Left ventricle myocardium inferior (tissue), 1 donor: ENCODE results near the gene ITGA1. TPM values are rescaled to one million over a fixed set of nuclear protein-coding genes. Genes with fewer than 3 reads are reported as not detected.

ENCODE experiments used
- DNase-seq: peaks from one replicate; pipeline ENCODE4 v3.0.0-alpha.2; 2020
- H3K27ac ChIP-seq: fragments of 200-600 bp; replicated peaks from 2 replicates; pipeline ENCODE4 v1.8.0; 2021
- H3K27me3 ChIP-seq: fragments of 200-600 bp; 2 replicates; pipeline ENCODE4 v1.8.0; 2021; ENCODE audit warnings: low read depth
- H3K36me3 ChIP-seq: fragments of 200-600 bp; 2 replicates; pipeline ENCODE4 v1.8.0; 2021
- H3K4me1 ChIP-seq: fragments of 200-600 bp; 2 replicates; pipeline ENCODE4 v1.8.0; 2021
- H3K4me3 ChIP-seq: fragments of 200-600 bp; 2 replicates; pipeline ENCODE4 v1.8.0; 2021; ENCODE audit warnings: mild to moderate bottlenecking, moderate library complexity
- H3K9me3 ChIP-seq: fragments of 200-600 bp; replicated peaks from 2 replicates; pipeline ENCODE4 v1.8.0; 2021
- intact Hi-C: fragments of 100-400 bp; cut with micrococcal nuclease; formaldehyde crosslinking; loops from one replicate; pipeline ENCODE4 v1.11.0; 2022
- total RNA-seq: library from RNA; stranded (reverse); fragmentation: NEBNext Ultra II Directional; extraction: Animal tissue kit (Norgen Biotek cat#: 25700); gene quantifications from one replicate; pipeline ENCODE4 v1.2.1, GENCODE V29; 2021
- TF ChIP-seq, protein P1 (sequence below): fragments of 200-600 bp; IDR thresholded peaks from 2 replicates; pipeline ENCODE4 v1.8.0; 2021; ENCODE audit warnings: antibody characterized with exemption, mild to moderate bottlenecking, borderline replicate concordance
- donor health status: DM: no; HTN: yes; CAD: no; lungs with severe emphysema.

ITGA1 gene
- total RNA-seq, 1 donor from 2014 or later, result 28.4 TPM

DNA sequence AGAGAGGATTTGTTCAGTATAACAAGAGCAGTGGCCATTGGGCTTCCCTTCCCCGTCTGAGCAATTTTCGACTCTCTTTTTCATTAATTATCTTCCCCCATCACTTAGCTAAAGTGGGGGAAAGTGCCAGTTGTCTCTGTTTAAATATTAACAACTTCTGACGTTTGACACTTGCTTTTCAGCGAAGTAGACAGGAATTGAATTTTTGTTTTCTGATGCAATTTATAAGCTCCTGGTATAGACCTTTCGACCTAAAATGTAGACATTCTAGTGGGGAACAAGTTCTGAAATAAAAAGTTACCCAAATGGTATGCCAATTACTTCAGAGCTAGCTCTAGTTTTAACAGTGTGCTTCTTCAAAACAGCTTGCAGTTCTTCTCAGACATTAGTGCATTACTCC is 100.6 kb downstream of the ITGA1 start:
- Histone ChIP-seq H3K36me3 (peaks cover 41% of the 10 kb centered on the region), H3K27me3 (no peaks in the 10 kb centered on the region), H3K9me3 (no peaks in the 10 kb centered on the region), H3K27ac (no peak overlapping the region), H3K4me1 (peaks cover 13% of the 10 kb centered on the region), H3K4me3 (no peak overlapping the region)
- TF ChIP-seq, protein P1, sequence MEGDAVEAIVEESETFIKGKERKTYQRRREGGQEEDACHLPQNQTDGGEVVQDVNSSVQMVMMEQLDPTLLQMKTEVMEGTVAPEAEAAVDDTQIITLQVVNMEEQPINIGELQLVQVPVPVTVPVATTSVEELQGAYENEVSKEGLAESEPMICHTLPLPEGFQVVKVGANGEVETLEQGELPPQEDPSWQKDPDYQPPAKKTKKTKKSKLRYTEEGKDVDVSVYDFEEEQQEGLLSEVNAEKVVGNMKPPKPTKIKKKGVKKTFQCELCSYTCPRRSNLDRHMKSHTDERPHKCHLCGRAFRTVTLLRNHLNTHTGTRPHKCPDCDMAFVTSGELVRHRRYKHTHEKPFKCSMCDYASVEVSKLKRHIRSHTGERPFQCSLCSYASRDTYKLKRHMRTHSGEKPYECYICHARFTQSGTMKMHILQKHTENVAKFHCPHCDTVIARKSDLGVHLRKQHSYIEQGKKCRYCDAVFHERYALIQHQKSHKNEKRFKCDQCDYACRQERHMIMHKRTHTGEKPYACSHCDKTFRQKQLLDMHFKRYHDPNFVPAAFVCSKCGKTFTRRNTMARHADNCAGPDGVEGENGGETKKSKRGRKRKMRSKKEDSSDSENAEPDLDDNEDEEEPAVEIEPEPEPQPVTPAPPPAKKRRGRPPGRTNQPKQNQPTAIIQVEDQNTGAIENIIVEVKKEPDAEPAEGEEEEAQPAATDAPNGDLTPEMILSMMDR, result no peak
- intact Hi-C loops, result no loop called here
- DNase-seq, result no peak

- TF ChIP-seq, protein P1, result no peak
- no peak overlapping the region for H3K27ac ChIP-seq
- no peak overlapping the region for H3K4me3 ChIP-seq
- intact Hi-C loops, result no loop called here
- peaks cover 52% of the 10 kb centered on the region for H3K4me1 ChIP-seq
- H3K36me3 ChIP-seq, result peaks cover 27% of the 10 kb centered on the region
- no peak for DNase-seq
- no peaks in the 10 kb centered on the region for H3K9me3 ChIP-seq
- no peaks in the 10 kb centered on the region for H3K27me3 ChIP-seq
These were observed 104.6 kb downstream of the ITGA1 start for GRCh38 chr5:52892242-52892878.

GRCh38 chr5:52893105-52893504 is 105.4 kb downstream of the ITGA1 start:
- Histone ChIP-seq H3K27me3 (no peaks in the 10 kb centered on the region), H3K4me1 (peaks cover 53% of the 10 kb centered on the region), H3K27ac (peak overlapping the region; percentile 57), H3K4me3 (no peak overlapping the region), H3K36me3 (peaks cover 27% of the 10 kb centered on the region), H3K9me3 (no peaks in the 10 kb centered on the region)
- DNase-seq, result no peak
- intact Hi-C loops, result no loop called here
- TF ChIP-seq, protein P1, result no peak

DNA sequence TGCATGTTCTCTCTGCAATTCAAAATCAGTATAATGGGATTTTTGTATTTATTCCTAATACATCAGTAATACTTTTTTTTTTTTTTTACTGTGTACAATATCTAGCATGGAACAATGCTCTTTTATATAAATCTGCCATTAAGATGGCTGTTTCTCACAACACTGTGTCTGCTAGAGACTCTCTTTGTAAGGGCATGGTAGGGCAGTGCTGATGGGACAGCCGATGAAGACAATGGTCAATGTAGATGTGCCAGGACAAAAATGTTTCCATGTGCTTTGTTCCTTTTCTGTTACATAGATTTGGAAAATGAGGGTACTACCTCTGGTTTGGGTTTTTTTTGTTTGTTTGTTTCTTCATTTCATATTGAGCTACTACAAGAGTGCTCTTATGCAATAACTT is 106.1 kb downstream of the ITGA1 start:
- Histone ChIP-seq H3K9me3 (no peaks in the 10 kb centered on the region), H3K27ac (peak overlapping the region; percentile 57), H3K4me1 (peaks cover 53% of the 10 kb centered on the region), H3K27me3 (no peaks in the 10 kb centered on the region), H3K36me3 (peaks cover 26% of the 10 kb centered on the region), H3K4me3 (no peak overlapping the region)
- TF ChIP-seq, protein P1, result no peak
- intact Hi-C loops, result no loop called here
- DNase-seq, result no peak

GRCh38 chr5:52894451-52894850 is 106.7 kb downstream of the ITGA1 start:
- Histone ChIP-seq H3K27me3 (no peaks in the 10 kb centered on the region), H3K36me3 (peaks cover 28% of the 10 kb centered on the region), H3K9me3 (no peaks in the 10 kb centered on the region), H3K4me3 (no peak overlapping the region), H3K4me1 (peaks cover 53% of the 10 kb centered on the region), H3K27ac (peak overlapping the region; percentile 57)
- intact Hi-C loops, result no loop called here
- DNase-seq, result no peak
- TF ChIP-seq, protein P1, result no peak

DNA sequence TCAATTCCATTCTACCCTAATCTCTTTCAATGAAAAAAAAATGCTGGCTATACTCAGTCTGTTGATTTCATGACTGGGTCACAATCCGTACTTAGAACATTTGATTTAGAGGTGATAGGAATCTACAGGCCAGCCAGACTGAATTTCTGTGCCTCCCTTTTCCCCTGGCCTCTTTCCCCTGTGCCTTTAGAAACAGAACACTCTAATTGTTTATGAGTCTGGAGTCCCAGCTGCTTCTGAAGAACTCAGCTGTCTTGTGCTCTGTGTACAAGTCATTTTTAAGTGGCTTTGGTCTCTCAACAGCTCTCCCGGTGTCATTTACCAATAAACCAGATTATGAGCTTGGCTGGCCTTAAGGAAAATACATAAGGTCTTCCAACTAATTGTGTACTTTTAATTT is 107.4 kb downstream of the ITGA1 start:
- H3K9me3 ChIP-seq, result no peaks in the 10 kb centered on the region
- H3K27ac ChIP-seq, result peak overlapping the region; percentile 57
- TF ChIP-seq, protein P1, result no peak
- H3K27me3 ChIP-seq, result no peaks in the 10 kb centered on the region
- no peak for DNase-seq
- H3K36me3 ChIP-seq, result peaks cover 35% of the 10 kb centered on the region
- intact Hi-C loops, result no loop called here
- no peak overlapping the region for H3K4me3 ChIP-seq
- H3K4me1 ChIP-seq, result peaks cover 53% of the 10 kb centered on the region
